Measurements from ENCODE around the gene UROC1.
"Not testable (repeated sequence)": the region's sequence is repeated elsewhere in the genome, so short reads cannot be mapped to it uniquely, and the experiment has no call there.

Gene UROC1

GRCh38 chr3:126546549-126547239 lies 29.1 kb upstream of the UROC1 start:
- DNase-seq: no peak

GRCh38 chr3:126546013-126546412 lies 28.4 kb upstream of the UROC1 start:
- DNase-seq: no peak

- DNase-seq: no peak
Observed at GRCh38 chr3:126545544-126545943, 28.0 kb upstream of the UROC1 start.

GRCh38 chr3:126544596-126545281 lies 27.2 kb upstream of the UROC1 start:
- DNase-seq: no peak

GRCh38 chr3:126543457-126544061 lies 26.0 kb upstream of the UROC1 start:
- no peak for DNase-seq

- DNase-seq: no peak
Observed at GRCh38 chr3:126542340-126543241, 25.0 kb upstream of the UROC1 start.

GRCh38 chr3:126541628-126542339 lies 24.2 kb upstream of the UROC1 start:
- no peak for DNase-seq

- DNase-seq: no peak
Observed at GRCh38 chr3:126540951-126541627, 23.5 kb upstream of the UROC1 start.

GRCh38 chr3:126540342-126540849 lies 22.8 kb upstream of the UROC1 start:
- no peak for DNase-seq

- no peak for DNase-seq
Observed at GRCh38 chr3:126539558-126540250, 22.1 kb upstream of the UROC1 start.

- DNase-seq: no peak
Observed at GRCh38 chr3:126538966-126539365, 21.4 kb upstream of the UROC1 start.

GRCh38 chr3:126538316-126538715 lies 20.7 kb upstream of the UROC1 start:
- DNase-seq: no peak

GRCh38 chr3:126537730-126538281 lies 20.2 kb upstream of the UROC1 start:
- no peak for DNase-seq

GRCh38 chr3:126537116-126537729 lies 19.6 kb upstream of the UROC1 start:
- no peak for DNase-seq

- DNase-seq: no peak
Observed at GRCh38 chr3:126536126-126536525, 18.6 kb upstream of the UROC1 start.

GRCh38 chr3:126535636-126536035 lies 18.1 kb upstream of the UROC1 start:
- DNase-seq: no peak

GRCh38 chr3:126534716-126535115 lies 17.1 kb upstream of the UROC1 start:
- not testable (repeated sequence) for DNase-seq

- DNase-seq: no peak
Observed at GRCh38 chr3:126533506-126533905, 15.9 kb upstream of the UROC1 start.

- DNase-seq: no peak
Observed at GRCh38 chr3:126531051-126531330, 13.4 kb upstream of the UROC1 start.
